Measurements from ENCODE around the gene PSMB5. TPM values are rescaled to one million over a fixed set of nuclear protein-coding genes. Genes with fewer than 3 reads are reported as not detected.
"Not testable (repeated sequence)": the region's sequence is repeated elsewhere in the genome, so short reads cannot be mapped to it uniquely, and the experiment has no call there.

Gene PSMB5
- total RNA-seq, 2 experiments from 2014 or later: 116 to 119 TPM

GRCh38 chr14:23023022-23023794, 11.5 kb downstream of the PSMB5 start:
- ChIA-PET CTCF (interaction anchor here (0.7 to 2.9 kb wide), 8 partner anchors 10 to 45 kb away, joined by 3 to 15 read pairs (median 6); partner anchors contain the start of genes AJUBA and CDH24), POLR2A (interaction anchor here (0.6 to 0.9 kb wide), 2 partner anchors 10 to 62 kb away, joined by 3 to 6 read pairs; no protein-coding TSS in a partner anchor)
- Mint-ChIP-seq H3K36me3 (peaks cover 43% of the 10 kb centered on the region), H3K9me3 (no peaks in the 10 kb centered on the region), H3K27ac (no peak overlapping the region), H3K4me3 (no peak overlapping the region), H3K27me3 (no peaks in the 10 kb centered on the region), H3K4me1 (ENCODE audit: low read depth) (peaks cover 35% of the 10 kb centered on the region)
- DNase-seq: no peak
- intact Hi-C loops (cut with micrococcal nuclease): no loop called here

DNA sequence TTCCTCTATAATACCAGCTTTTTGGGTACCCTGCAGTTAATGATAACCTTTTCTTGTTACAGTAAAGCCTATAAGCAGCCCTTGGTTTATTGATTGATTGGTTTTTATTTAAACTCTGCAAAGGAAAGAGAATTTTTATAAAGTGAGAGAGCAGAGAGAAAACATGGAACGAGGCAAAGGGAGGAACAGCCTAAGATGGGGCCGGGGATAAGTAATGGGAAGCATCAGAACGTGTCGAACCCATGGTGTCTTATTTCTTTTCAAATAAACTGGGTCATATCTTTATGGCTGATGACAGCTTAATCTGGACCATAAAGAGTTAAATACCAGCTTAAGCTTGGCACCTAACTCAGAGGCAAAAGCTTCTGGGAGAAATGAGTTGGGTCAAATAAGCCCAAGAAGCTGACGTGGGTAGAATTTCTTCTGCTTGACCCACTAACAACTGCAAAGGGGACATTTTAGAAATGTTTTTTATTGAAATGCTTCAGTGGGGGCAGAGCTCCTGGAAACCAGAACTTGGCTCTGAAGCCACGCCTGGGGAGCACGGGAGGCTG, 12.7 kb downstream of the PSMB5 start:
- no peaks in the 10 kb centered on the region for H3K27me3 Mint-ChIP-seq
- CTCF ChIA-PET: interaction anchor here (0.6 to 2.1 kb wide), 7 partner anchors 11 to 76 kb away, joined by 3 to 7 read pairs (median 4); partner anchors contain the start of gene AJUBA
- no peak overlapping the region for H3K4me3 Mint-ChIP-seq
- peaks cover 32% of the 10 kb centered on the region for H3K4me1 Mint-ChIP-seq (ENCODE audit: low read depth)
- no peak overlapping the region for H3K27ac Mint-ChIP-seq
- peaks cover 36% of the 10 kb centered on the region for H3K36me3 Mint-ChIP-seq
- intact Hi-C loops (cut with micrococcal nuclease): no loop called here
- no peaks in the 10 kb centered on the region for H3K9me3 Mint-ChIP-seq
- POLR2A ChIA-PET: interaction anchor here (0.5 to 0.9 kb wide), 2 partner anchors 15 to 1346 kb away, joined by 3 to 7 read pairs; partner anchors contain the start of gene NFATC4
- no peak for DNase-seq

GRCh38 chr14:23021434-23021833, 13.3 kb downstream of the PSMB5 start:
- no peaks in the 10 kb centered on the region for H3K9me3 Mint-ChIP-seq
- ChIA-PET CTCF (interaction anchor here (0.6 to 2.1 kb wide), 6 partner anchors 10 to 47 kb away, joined by 3 to 7 read pairs (median 4); no protein-coding TSS in a partner anchor), POLR2A (interaction anchor here (1.2 kb wide), 1 partner anchor 9 kb away, joined by 3 read pairs; no protein-coding TSS in a partner anchor)
- intact Hi-C loops (cut with micrococcal nuclease): no loop called here
- peaks cover 32% of the 10 kb centered on the region for H3K4me1 Mint-ChIP-seq (ENCODE audit: low read depth)
- no peak overlapping the region for H3K27ac Mint-ChIP-seq
- no peaks in the 10 kb centered on the region for H3K27me3 Mint-ChIP-seq
- H3K36me3 Mint-ChIP-seq: peaks cover 35% of the 10 kb centered on the region
- no peak for DNase-seq
- H3K4me3 Mint-ChIP-seq: no peak overlapping the region

GRCh38 chr14:23020143-23021128, 14.3 kb downstream of the PSMB5 start:
- Mint-ChIP-seq H3K4me3 (no peak overlapping the region), H3K27ac (no peak overlapping the region), H3K36me3 (peaks cover 25% of the 10 kb centered on the region), H3K4me1 (ENCODE audit: low read depth) (peaks cover 23% of the 10 kb centered on the region), H3K9me3 (no peaks in the 10 kb centered on the region), H3K27me3 (no peaks in the 10 kb centered on the region)
- intact Hi-C loops (cut with micrococcal nuclease): no loop called here
- ChIA-PET POLR2A (interaction anchor here (1.2 kb wide), 1 partner anchor 8 kb away, joined by 3 read pairs; no protein-coding TSS in a partner anchor), CTCF (interaction anchor here (0.9 to 2.1 kb wide), 4 partner anchors 34 to 48 kb away, joined by 3 to 7 read pairs (median 4); no protein-coding TSS in a partner anchor)
- DNase-seq: no peak

DNA sequence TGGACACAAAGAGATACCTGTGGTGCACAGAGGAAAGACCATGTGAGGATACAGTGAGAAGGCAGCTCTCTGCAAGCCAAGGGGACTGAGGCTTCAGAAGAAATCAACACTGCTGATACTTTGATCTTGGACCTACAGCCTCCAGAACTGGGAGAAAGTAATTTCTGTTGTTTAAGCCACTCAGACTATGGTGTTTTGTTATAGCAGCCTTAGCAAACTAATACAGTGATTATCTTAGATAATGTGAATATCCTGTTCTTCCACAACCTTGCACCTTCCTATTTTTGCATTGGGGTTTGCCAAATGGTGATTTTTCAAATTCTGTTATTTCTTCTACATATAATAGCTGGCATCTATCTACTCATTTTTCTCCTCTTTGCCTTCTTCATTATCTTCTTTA, 16.6 kb downstream of the PSMB5 start:
- CTCF ChIA-PET: interaction anchor here (1.1 to 1.8 kb wide), 4 partner anchors 11 to 59 kb away, joined by 3 to 9 read pairs (median 5); no protein-coding TSS in a partner anchor

GRCh38 chr14:23017091-23017490, 17.6 kb downstream of the PSMB5 start:
- no peaks in the 10 kb centered on the region for H3K9me3 Mint-ChIP-seq
- no peak for DNase-seq
- ChIA-PET POLR2A (interaction anchor here (1.3 kb wide), 1 partner anchor 73 kb away, joined by 3 read pairs; no protein-coding TSS in a partner anchor), CTCF (interaction anchor here (1.1 to 1.8 kb wide), 4 partner anchors 22 to 45 kb away, joined by 3 to 9 read pairs (median 4); no protein-coding TSS in a partner anchor)
- no peak overlapping the region for H3K4me3 Mint-ChIP-seq
- peaks cover 4% of the 10 kb centered on the region for H3K36me3 Mint-ChIP-seq
- H3K27me3 Mint-ChIP-seq: no peaks in the 10 kb centered on the region
- intact Hi-C loops (cut with micrococcal nuclease): no loop called here
- no peaks in the 10 kb centered on the region for H3K4me1 Mint-ChIP-seq (ENCODE audit: low read depth)
- no peak overlapping the region for H3K27ac Mint-ChIP-seq

More for the DNA sequence above, 16.6 kb downstream of the PSMB5 start:
- POLR2A ChIA-PET: interaction anchor here (0.6 kb wide), 1 partner anchor 15 kb away, joined by 4 read pairs; no protein-coding TSS in a partner anchor
- H3K27me3 Mint-ChIP-seq: no peaks in the 10 kb centered on the region
- H3K27ac Mint-ChIP-seq: no peak overlapping the region
- no peak for DNase-seq
- peaks cover 5% of the 10 kb centered on the region for H3K4me1 Mint-ChIP-seq (ENCODE audit: low read depth)
- H3K4me3 Mint-ChIP-seq: no peak overlapping the region
- H3K9me3 Mint-ChIP-seq: no peaks in the 10 kb centered on the region
- H3K36me3 Mint-ChIP-seq: peaks cover 8% of the 10 kb centered on the region
- intact Hi-C loops (cut with micrococcal nuclease): no loop called here

- Mint-ChIP-seq H3K36me3 (no peaks in the 10 kb centered on the region), H3K27ac (no peak overlapping the region), H3K27me3 (no peaks in the 10 kb centered on the region), H3K4me3 (no peak overlapping the region), H3K4me1 (ENCODE audit: low read depth) (no peaks in the 10 kb centered on the region), H3K9me3 (no peaks in the 10 kb centered on the region)
- CTCF ChIA-PET: interaction anchor here (1.7 to 3.1 kb wide), 2 partner anchors 20 to 42 kb away, joined by 6 to 13 read pairs; no protein-coding TSS in a partner anchor
- intact Hi-C loops (cut with micrococcal nuclease): no loop called here
- DNase-seq: no peak
- POLR2A ChIA-PET: interaction anchor here (0.9 kb wide), 1 partner anchor 9 kb away, joined by 3 read pairs; no protein-coding TSS in a partner anchor
Measured at GRCh38 chr14:23015618-23016017, 19.1 kb downstream of the PSMB5 start.

DNA sequence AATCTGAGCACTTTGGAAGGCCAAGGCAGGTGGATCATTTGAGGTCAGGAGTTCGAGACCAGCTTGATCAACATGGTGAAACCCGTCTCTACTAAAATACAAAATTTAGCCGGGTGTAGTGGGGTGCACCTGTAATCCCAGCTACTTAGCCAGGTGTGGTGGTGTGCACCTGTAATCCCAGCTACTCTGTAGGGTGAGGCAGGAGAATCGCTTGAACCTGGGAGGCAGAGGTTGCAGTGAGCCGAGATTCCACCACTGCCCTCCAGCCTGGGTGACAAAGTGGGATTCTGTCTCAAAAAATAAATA, 21.0 kb downstream of the PSMB5 start:
- H3K9me3 Mint-ChIP-seq; H3K4me1 Mint-ChIP-seq (ENCODE audit: low read depth); H3K27me3 Mint-ChIP-seq; H3K27ac Mint-ChIP-seq; POLR2A ChIA-PET; H3K4me3 Mint-ChIP-seq; intact Hi-C loops (cut with micrococcal nuclease); H3K36me3 Mint-ChIP-seq; DNase-seq: not testable (repeated sequence)
- CTCF ChIA-PET: interaction anchor here (1.1 to 5.4 kb wide), 7 partner anchors 11 to 55 kb away, joined by 4 to 28 read pairs (median 5); partner anchors contain the start of gene AJUBA

DNA sequence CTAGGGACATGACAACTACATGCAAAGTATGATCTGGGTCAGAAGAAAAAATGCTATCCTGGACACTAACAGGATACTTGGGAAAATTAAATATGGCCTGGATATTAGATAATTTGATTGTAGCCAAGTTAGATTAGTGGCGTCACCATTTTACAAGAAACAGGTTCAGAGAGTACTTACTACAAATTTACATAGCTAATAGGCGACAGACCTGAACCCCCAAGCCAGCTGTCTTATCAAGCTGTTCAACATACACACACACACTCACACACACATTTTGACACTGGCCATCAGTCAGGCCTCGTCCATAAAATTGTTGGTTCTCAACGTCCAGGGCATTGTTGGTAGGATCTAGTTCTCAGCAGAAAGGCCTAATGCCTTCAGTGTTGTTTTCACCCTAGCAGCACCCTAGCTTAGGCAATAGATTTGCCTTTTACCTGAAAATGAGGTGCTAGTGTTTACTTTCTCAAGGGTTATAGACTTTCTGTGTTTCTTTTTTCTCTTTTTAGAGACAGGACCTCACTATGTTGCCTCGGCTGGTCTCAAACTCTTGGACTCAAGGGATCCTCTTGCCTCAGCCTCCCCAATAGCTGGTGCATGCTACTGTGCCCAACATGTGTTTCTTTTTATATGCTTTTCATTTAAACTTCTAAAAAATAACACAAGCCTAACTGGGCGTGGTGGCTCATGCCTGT, 21.5 kb downstream of the PSMB5 start:
- Mint-ChIP-seq H3K4me3 (no peak overlapping the region), H3K36me3 (no peaks in the 10 kb centered on the region), H3K9me3 (no peaks in the 10 kb centered on the region), H3K4me1 (ENCODE audit: low read depth) (peaks cover 14% of the 10 kb centered on the region), H3K27me3 (no peaks in the 10 kb centered on the region), H3K27ac (no peak overlapping the region)
- POLR2A ChIA-PET: interaction anchor here (1.2 kb wide), 1 partner anchor 8 kb away, joined by 3 read pairs; no protein-coding TSS in a partner anchor
- CTCF ChIA-PET: interaction anchor here (0.7 to 5.4 kb wide), 9 partner anchors 10 to 83 kb away, joined by 3 to 28 read pairs (median 4); partner anchors contain the start of gene AJUBA
- DNase-seq: no peak
- intact Hi-C loops (cut with micrococcal nuclease): no loop called here

- intact Hi-C loops (cut with micrococcal nuclease): loop anchor here (2.0 kb wide), 1 partner anchor 15 kb away; no protein-coding TSS in a partner anchor
- POLR2A ChIA-PET: interaction anchor here (0.5 to 1.2 kb wide), 4 partner anchors 15 to 81 kb away, joined by 3 to 4 read pairs (median 3); partner anchors contain the start of gene PRMT5
- CTCF ChIA-PET: interaction anchor here (0.9 to 5.4 kb wide), 2 partner anchors 16 to 24 kb away, joined by 3 to 28 read pairs; no protein-coding TSS in a partner anchor
- Mint-ChIP-seq H3K9me3 (no peaks in the 10 kb centered on the region), H3K4me3 (peak within 1 kb of the TSS; percentile 92), H3K4me1 (ENCODE audit: low read depth) (peaks cover 30% of the 10 kb centered on the region), H3K27ac (peak within 1 kb of the TSS; percentile 94), H3K27me3 (no peaks in the 10 kb centered on the region), H3K36me3 (peaks cover 2% of the 10 kb centered on the region)
- peak; percentile 88 for DNase-seq
Measured at GRCh38 chr14:23009939-23010726, 24.6 kb downstream of the PSMB5 start, which contains the start of gene C14orf93. TSS of gene C14orf93 (minus strand) at chr14:23010143. CDS start at chr14:22999023, 11,120 bp downstream.

All from activated CD4-positive, alpha-beta memory T cell treated with anti-CD3 and anti-CD28 coated beads for 36 hours (primary cell).